Smooth muscle cell (in vitro differentiated cells): ENCODE measurements around the gene NOP58. TPM values are rescaled to one million over a fixed set of nuclear protein-coding genes. Genes with fewer than 3 reads are reported as not detected.

Experiments used
- DNase-seq: peaks from one replicate; lab custom pipeline; 2025; ENCODE audit not compliant: unreplicated experiment; lab: John Stamatoyannopoulos, UW
- H2AFZ ChIP-seq: fragments of 200-600 bp; sonication (generic); 2 replicates; pipeline ENCODE4 v1.6.0; 2016; ENCODE audit warnings: antibody characterized with exemption, low read depth, mild to moderate bottlenecking
- H3F3A ChIP-seq: fragments of 200-600 bp; sonication (generic); 2 replicates; pipeline ENCODE4 v1.6.0; 2017; ENCODE audit warnings: antibody characterized with exemption, low read depth
- H3K27ac ChIP-seq: fragments of 200-600 bp; sonication (generic); 2 replicates; pipeline ENCODE4 v1.5.1; 2016; ENCODE audit warnings: low read depth, mild to moderate bottlenecking
- H3K27me3 ChIP-seq: fragments of 200-600 bp; sonication (generic); 2 replicates; pipeline ENCODE4 v1.6.1; 2016; ENCODE audit warnings: low read depth, mild to moderate bottlenecking
- H3K36me3 ChIP-seq: fragments of 200-600 bp; sonication (generic); 2 replicates; pipeline ENCODE4 v1.5.1; 2016; ENCODE audit warnings: low read depth
- H3K4me1 ChIP-seq: fragments of 200-600 bp; sonication (generic); 2 replicates; pipeline ENCODE4 v1.5.1; 2016; ENCODE audit warnings: low read depth
- H3K4me2 ChIP-seq: fragments of 200-600 bp; sonication (generic); 2 replicates; pipeline ENCODE4 v1.6.0; 2016; ENCODE audit warnings: mild to moderate bottlenecking
- H3K4me3 ChIP-seq: fragments of 200-600 bp; sonication (generic); 2 replicates; pipeline ENCODE4 v1.5.1; 2016; ENCODE audit warnings: mild to moderate bottlenecking
- H3K79me2 ChIP-seq: fragments of 200-600 bp; sonication (generic); 2 replicates; pipeline ENCODE4 v1.6.0; 2016; ENCODE audit warnings: low read depth, mild to moderate bottlenecking
- H3K9ac ChIP-seq: fragments of 200-600 bp; sonication (generic); 2 replicates; pipeline ENCODE4 v1.6.0; 2016; ENCODE audit warnings: low read depth
- H3K9me3 ChIP-seq: fragments of 200-600 bp; sonication (generic); replicated peaks from 2 replicates; pipeline ENCODE4 v1.5.1; 2016; ENCODE audit warnings: low read depth
- H4K20me1 ChIP-seq: fragments of 200-600 bp; sonication (generic); 2 replicates; pipeline ENCODE4 v1.6.0; 2016; ENCODE audit warnings: low read depth
- WGBS: methylation state at CpG from one replicate; pipeline ENCODE4 v1.1.7; 2016; ENCODE audit warnings: low lambda C conversion rate; 5-methylcytosine and 5-hydroxymethylcytosine counted together
- polyA plus RNA-seq: library from polyadenylated mRNA; unstranded; fragments of >200 nt; fragmentation: Nextera tagmentation; extraction: Ambion mirVana; gene quantifications from 2 replicates; pipeline ENCODE4 v1.2.1, GENCODE V29; 2016
- total RNA-seq: library from RNA; depleted of rRNA; stranded (reverse); fragments of >200 nt; gene quantifications from 2 replicates; pipeline ENCODE4 v1.2.3, GENCODE V29; 2014
- TF ChIP-seq, protein P1 (sequence below): fragments of 200-600 bp; sonication (generic); IDR thresholded peaks from 2 replicates; pipeline ENCODE4 v1.5.1; 2017; ENCODE audit warnings: borderline replicate concordance, mild to moderate bottlenecking, antibody characterized with exemption; ENCODE audit not compliant: insufficient read depth, poor library complexity, severe bottlenecking

Gene NOP58
- total and polyA plus RNA-seq, 2 experiments from 2014 or later = 40.8 to 51.4 TPM

DNA sequence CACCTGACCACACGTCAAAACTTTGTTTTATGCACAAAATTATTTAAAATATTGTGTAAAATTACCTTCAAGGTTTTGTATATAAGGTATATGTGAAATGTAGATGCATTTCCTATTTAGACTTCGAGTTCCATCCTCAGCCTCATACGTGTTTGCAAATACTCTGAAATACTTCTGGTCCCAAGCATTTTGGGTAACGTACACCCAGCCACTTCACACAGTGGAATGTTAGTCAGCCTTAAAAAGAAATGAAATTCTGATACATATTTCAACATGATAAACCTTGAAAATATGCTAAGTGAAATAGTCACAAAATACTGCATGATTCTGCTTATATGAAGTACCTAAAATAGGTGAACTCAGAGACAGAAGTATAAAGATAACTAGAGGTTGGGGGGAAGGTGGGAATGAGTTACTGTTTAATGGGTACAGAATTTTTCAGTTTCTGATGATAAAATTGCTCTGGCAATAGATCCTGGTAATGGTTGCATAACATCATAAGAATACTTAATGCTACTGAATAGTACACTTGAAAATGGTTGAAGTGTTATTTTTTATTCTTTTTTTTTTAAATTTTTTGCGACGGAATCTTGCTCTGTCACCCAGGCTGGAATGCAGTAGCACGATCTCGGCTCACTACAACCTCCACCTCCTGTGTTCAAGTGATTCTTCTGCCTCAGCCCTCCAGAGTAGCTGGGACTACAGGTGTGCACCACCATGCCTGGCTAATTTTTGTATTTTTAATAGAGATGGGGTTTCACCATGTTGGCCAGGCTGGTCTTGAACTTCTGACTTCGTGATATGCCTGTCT is 24.0 kb downstream of the NOP58 start:
- H2AFZ ChIP-seq = no peak overlapping the region
- H3K27me3 ChIP-seq = no peaks in the 10 kb centered on the region
- H3K4me1 ChIP-seq = no peaks in the 10 kb centered on the region
- H3K36me3 ChIP-seq = peaks cover 36% of the 10 kb centered on the region
- no peak overlapping the region for H3K27ac ChIP-seq
- H4K20me1 ChIP-seq = peaks cover 18% of the 10 kb centered on the region
- H3K79me2 ChIP-seq = peaks cover 11% of the 10 kb centered on the region
- no peak overlapping the region for H3K4me2 ChIP-seq
- H3F3A ChIP-seq = no peaks in the 10 kb centered on the region
- no peaks in the 10 kb centered on the region for H3K9me3 ChIP-seq
- WGBS = 95% methylated on average over 9 of the region's 9 CpGs
- TF ChIP-seq, protein P1, sequence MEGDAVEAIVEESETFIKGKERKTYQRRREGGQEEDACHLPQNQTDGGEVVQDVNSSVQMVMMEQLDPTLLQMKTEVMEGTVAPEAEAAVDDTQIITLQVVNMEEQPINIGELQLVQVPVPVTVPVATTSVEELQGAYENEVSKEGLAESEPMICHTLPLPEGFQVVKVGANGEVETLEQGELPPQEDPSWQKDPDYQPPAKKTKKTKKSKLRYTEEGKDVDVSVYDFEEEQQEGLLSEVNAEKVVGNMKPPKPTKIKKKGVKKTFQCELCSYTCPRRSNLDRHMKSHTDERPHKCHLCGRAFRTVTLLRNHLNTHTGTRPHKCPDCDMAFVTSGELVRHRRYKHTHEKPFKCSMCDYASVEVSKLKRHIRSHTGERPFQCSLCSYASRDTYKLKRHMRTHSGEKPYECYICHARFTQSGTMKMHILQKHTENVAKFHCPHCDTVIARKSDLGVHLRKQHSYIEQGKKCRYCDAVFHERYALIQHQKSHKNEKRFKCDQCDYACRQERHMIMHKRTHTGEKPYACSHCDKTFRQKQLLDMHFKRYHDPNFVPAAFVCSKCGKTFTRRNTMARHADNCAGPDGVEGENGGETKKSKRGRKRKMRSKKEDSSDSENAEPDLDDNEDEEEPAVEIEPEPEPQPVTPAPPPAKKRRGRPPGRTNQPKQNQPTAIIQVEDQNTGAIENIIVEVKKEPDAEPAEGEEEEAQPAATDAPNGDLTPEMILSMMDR = no peak
- H3K4me3 ChIP-seq = no peak overlapping the region
- H3K9ac ChIP-seq = no peak overlapping the region
- DNase-seq = no peak

DNA sequence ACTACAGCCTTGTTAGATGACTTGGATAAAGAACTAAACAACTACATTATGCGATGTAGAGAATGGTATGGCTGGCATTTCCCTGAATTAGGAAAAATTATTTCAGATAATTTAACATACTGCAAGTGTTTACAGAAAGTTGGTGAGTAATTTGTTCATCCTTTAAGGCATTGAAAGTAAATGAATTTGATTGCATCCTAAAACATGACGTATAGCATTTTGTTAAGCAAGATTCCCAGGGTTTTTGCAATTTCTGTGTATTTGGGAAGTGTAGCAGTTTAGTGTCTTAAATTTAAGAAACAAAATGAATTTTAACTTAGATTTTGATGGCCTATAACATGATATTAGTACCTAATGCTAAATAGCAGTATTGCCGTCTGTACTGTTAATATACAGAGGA is 24.8 kb downstream of the NOP58 start:
- Histone ChIP-seq H2AFZ (no peak overlapping the region), H3K36me3 (peaks cover 34% of the 10 kb centered on the region), H3K9me3 (no peaks in the 10 kb centered on the region), H3K4me1 (no peaks in the 10 kb centered on the region), H3F3A (no peaks in the 10 kb centered on the region), H3K27me3 (no peaks in the 10 kb centered on the region), H3K79me2 (peaks cover 11% of the 10 kb centered on the region), H3K9ac (no peak overlapping the region), H3K27ac (no peak overlapping the region), H3K4me2 (no peak overlapping the region), H4K20me1 (peaks cover 23% of the 10 kb centered on the region), H3K4me3 (no peak overlapping the region)
- DNase-seq = no peak
- TF ChIP-seq, protein P1 = no peak
- 89% methylated on average over 3 of the region's 3 CpGs for WGBS

DNA sequence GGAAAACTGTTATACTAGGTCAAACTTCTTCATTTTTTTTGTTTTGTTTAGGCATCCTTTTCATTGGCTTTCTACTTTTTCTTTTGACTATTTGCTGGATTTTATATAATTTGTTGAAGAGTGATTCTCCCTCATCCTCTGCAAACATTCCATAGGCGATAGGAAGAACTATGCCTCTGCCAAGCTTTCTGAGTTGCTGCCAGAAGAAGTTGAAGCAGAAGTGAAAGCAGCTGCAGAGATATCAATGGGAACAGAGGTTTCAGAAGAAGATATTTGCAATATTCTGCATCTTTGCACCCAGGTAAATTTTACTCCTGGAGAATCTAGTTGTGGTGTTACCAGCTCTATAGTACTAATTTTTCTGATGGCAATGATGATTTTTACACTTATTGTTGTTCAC is 25.4 kb downstream of the NOP58 start:
- Histone ChIP-seq H3K27ac (no peak overlapping the region), H3K36me3 (peaks cover 38% of the 10 kb centered on the region), H3K27me3 (no peaks in the 10 kb centered on the region), H3K9me3 (no peaks in the 10 kb centered on the region), H4K20me1 (peaks cover 28% of the 10 kb centered on the region), H3K9ac (no peak overlapping the region), H3K4me3 (no peak overlapping the region), H3K4me1 (no peaks in the 10 kb centered on the region), H3K79me2 (peaks cover 11% of the 10 kb centered on the region), H3K4me2 (no peak overlapping the region), H3F3A (no peaks in the 10 kb centered on the region), H2AFZ (no peak overlapping the region)
- TF ChIP-seq, protein P1 = no peak
- no peak for DNase-seq
- WGBS = 96% methylated on average over 1 of the region's 1 CpG

DNA sequence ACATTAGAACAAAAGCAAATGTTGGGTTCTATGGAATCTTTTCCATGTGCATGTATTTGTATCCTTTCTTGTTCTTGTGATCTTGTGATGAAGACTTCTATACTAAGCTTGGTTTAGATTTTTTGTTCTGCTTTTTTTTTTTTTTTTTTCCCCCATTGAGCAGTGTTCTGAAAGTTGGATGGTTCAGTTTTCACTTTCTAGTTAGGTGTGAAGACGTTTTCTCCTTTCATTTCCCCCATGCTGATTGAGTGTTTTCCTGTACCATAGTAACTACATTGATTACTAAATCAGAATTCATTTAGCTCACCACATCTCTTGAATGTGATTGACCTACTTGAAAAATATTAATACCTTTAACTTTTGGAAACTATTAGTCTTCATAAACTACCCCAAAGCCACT is 34.1 kb downstream of the NOP58 start:
- no peak overlapping the region for H3K4me3 ChIP-seq
- TF ChIP-seq, protein P1 = no peak
- DNase-seq = no peak
- 84% methylated on average over 1 of the region's 1 CpG for WGBS
- no peak overlapping the region for H2AFZ ChIP-seq
- no peak overlapping the region for H3K4me2 ChIP-seq
- peaks cover 6% of the 10 kb centered on the region for H3F3A ChIP-seq
- no peaks in the 10 kb centered on the region for H3K4me1 ChIP-seq
- H3K27me3 ChIP-seq = no peaks in the 10 kb centered on the region
- H4K20me1 ChIP-seq = peaks cover 9% of the 10 kb centered on the region
- no peak overlapping the region for H3K27ac ChIP-seq
- peaks cover 52% of the 10 kb centered on the region for H3K36me3 ChIP-seq
- H3K9me3 ChIP-seq = no peaks in the 10 kb centered on the region
- no peaks in the 10 kb centered on the region for H3K79me2 ChIP-seq
- no peak overlapping the region for H3K9ac ChIP-seq
